Measurements from ENCODE around the gene ALS2CL.
"Not testable (repeated sequence)": the region's sequence is repeated elsewhere in the genome, so short reads cannot be mapped to it uniquely, and the experiment has no call there.

ALS2CL gene

DNA sequence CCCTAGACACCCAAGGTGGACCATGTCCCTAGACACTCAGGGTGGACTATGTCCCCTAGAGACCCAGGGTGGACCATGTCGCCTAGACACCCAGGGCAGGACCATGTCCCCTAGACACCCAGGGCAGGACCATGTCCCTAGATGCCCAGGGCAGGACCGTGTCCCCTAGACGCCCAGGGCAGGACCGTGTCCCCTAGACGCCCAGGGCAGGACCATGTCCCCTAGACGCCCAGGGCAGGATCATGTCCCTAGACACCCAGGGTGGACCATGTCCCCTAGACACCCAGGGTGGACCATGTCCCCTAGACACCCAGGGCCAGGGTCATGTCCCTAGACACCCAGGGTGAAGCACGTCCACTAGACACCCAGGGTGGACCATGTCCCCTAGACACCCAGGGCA lies 10.9 kb upstream of the ALS2CL start:
- not testable (repeated sequence) for DNase-seq

DNA sequence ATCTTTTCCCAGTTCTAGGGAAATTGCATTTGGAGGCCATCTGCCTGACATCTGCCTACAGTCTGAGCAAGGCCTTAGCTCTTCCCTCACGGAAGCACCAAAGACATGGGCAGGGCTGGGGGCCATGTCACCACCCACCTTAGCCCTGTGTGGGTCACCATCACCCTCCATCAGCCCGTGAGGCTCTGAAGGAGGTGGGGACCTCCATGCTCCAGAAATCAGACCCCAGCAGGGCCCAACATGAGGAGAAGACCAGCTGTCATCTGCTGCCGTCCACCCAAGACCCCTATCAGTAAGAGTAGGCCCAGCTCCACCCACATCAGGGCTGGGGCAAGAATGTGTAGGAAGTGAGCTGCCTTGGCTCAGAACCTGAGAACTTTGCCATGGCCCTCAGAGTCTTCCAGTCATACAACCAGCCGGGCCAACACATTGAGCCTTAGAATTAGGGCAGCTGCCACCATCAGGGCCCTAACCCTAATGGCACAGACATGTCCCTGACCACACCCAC lies 9.6 kb upstream of the ALS2CL start:
- no peak for DNase-seq

DNA sequence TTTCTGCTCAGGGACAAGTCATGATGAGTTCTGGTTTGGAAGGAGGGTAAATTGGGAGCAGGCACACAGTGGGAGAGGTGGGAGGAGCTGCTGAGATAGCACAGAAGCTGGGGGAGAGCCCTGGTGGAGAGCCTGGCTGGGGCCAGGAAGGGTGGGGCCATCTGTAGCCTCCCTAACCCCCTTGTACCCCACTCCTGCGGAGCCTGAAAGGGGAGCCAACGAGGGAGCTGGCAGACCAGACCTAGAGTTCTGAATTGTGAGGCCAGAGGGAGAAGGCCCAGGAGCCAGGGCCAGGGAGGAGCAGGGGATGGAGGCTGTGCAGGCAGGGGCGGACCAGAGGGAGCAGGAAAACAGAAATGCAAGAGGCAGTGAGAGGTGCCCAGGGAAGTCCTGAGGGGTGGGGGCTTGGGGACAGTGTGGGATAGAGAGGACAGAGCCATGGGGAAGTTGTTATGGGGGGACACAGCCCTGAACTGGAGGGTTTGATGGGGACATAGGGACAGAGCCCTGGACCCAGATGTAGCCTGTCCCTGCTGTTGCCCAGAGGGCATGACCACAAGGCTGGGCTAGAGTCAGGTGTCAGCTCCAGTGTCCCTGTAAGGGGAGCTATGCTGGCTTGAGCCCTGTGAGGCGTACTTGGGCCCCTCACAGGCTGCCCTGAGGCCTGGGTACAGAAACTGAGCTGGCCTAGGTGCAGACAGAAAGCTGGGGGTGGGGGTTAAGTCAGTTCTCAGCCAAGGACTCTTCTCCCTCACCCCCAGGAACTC lies 8.9 kb upstream of the ALS2CL start:
- DNase-seq, result no peak

DNA sequence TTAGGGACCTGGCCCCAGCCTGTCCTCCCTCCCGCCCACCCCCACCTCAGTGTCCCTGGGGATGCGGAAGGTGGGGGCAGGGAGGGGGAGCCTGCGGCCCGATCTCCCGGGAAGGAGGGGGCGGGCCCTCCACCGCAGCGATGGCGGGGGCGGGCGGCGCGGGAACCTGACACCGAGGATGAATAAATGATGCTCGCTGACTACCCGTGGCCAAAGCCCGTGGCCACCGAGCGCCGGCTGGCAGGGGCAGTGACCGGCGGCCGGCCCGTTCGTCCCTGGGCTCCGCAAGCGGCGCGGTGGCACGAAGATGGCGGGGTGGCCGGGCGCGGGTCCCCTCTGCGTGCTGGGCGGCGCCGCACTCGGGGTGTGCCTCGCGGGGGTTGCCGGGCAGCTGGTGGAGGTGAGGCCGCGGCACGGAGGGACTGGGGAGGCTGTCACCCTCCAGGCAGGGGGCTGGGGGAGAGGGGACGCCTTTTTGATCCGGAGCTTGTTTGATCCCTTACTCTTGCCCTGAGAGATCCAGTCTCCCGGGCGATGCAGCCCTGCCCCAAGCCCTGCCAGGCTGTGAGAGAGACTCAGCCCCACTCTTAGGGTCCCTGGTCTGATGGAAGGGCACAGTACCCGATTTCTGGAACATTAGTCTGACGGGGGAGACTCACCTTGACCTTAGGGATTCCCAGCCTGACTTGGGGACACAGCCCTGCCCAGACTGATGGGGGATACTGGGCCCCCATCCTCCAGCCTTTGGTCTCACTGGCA lies 7.9 kb upstream of the ALS2CL start, which contains the start of gene TMIE:
TSS of gene TMIE (plus strand) at position 212 of the 759 bp plus-strand sequence. CDS start at position 308, 96 bp downstream.
- DNase-seq, result no peak

DNA sequence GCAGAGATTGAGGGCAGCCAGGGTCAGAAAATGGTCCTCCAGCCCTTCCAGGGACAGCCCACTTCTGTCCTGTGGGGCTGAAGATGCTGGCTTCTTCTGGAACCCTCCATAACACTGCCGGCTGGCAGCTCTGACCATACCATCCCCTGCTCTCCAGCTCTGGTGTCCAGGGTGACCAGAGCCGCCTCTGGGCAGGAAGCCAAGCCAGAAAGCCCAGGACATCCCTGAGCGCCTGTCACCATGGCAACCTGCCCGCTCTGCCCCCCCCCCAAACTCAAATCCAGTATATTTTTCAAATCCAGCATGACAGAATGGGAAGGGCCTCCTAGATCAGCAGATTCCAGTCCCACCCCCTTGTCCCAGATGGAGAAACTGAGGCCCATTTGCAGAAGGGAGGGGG lies 7.3 kb upstream of the ALS2CL start:
- no peak for DNase-seq

DNA sequence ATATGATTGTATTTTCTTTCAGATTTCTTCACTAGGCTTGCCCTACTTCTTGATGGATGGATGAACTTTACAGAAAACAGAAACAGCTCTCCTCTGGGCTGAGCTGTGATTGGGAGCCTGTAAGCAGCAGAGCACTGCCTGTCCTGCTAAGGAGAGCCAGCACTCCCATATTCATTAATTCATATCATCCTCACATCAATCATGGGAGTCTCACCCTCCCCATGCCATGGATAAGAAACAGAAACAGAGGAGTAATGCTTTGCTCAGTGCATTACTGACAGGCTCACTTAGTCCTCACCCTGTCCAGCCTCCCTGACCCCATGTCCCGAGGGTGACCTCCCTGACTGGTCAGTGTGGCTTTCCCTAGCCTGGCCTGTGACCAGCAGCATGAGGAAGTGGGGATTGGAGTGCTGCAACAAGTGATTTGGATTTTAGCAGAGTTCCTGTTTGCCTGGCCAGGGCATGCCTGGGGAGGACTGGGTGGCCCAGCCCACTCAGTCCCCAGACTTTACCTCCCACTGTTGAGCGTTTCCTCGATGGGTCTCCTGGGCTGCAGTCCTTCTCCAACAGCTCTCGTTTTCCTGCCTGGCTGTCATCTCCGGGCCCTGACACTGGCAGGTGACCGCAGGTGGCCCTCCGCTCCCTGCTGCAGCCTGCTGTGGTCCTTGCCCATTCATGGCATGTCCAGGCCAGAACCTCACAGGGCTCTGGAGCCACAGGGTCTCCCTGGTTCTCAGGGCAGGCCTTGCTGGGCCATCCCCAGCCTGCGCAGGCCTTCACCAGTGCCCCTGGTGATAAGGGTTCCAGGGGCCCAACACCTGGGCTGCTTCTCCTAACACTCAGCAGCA lies 6.4 kb upstream of the ALS2CL start:
- DNase-seq, result peak; percentile 92

DNA sequence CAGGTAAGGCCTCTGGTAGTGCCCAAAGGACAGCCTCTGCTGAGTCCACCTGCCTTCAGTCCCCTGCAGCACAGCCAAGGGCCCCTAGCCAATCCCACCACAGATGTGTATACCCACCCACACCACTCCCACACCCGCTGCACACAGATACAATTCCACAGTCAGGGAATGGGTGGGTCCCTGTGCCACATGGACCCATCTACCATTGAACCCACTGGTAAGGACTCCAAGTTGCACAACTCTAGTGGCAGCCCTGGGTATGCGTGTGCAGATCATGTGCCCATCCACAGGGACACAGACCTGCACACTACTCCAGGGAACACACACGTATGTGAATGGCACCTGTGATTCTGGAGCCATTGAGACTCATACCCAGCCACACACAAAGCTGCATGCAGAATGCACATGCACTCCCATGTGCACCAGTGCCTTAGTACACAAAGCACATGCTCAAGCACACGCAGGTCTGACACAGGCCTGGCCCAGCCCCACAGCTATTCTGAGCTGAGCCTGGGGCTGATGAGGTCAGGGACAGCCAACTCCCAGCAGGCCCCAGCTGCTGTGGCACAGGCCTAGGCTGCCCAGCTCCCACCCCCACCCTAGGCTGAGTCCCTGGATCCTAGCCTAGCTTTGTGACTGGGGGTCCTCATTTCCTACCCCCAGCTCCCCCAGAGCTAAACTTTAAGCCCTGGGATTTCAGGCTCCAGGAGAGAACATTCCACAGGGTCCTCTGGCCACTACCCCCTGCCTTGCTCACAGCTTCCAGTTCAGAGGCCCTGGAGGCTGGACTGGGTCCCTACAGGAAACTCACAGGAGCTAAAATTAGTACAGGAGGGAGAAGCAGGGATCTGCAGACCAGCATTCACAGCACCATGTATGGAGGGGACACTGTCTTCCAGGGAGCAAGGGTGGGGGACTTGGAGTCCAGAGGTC lies 2.7 kb upstream of the ALS2CL start:
- DNase-seq, result peak; percentile 30

DNA sequence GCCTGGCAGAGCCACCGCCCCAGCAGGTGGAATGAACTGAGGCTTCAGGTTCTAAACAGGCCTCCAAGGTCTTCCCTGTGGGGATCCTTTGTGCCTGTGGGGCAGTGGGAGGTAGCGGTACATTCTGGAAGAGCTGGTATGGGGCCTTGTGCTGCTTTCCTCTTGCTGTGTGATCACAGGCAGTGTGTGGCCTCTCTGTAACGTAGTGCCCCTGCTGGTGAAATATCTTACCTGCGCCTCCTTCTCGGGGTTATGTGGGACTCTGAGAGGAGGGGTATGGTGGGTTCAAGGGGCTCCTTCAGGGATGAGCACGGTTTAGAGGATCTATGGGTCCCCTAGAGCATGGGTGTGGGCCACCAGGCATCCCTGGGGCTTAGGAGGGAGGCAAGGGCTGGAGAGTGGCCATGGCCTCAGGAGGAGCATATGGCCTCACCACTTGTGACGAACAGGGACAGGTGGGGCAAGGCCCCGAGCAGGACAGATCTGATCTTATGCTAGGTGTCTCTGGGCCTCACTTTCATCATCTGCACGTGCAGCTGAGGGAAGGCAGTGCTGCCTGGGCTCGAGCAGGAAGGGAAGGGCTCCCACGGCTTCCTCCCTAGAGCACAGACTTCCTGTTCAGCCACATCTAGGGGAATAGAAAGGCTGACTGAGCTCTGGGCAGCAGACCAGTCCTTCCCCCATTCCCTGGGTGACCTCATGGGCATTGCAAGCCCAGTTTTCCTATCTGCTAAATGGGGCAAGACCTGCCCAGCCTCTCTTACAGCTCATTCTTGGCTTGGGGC lies 1.9 kb upstream of the ALS2CL start:
- peak; percentile 97 for DNase-seq

DNA sequence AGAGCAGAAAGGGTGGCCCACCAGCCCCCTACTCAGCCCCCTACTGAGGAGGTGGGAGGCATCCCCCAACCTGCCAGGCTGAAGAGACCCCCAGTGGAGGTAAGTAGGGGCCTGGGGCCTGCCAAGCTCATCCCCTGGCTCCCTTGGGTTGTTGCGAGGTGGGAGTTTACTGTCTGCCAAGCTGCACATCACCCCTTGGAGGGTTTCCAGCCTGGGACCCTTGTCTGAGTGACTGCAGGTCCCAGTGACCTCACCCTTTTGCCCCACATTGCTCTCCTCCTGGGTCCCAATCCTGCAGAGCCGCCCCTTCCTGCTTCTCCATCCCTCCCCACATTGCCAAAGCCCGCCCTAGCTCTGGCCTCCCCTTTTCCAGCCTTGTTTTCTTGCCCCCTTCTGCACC lies 1.0 kb upstream of the ALS2CL start:
- DNase-seq, result no peak

DNA sequence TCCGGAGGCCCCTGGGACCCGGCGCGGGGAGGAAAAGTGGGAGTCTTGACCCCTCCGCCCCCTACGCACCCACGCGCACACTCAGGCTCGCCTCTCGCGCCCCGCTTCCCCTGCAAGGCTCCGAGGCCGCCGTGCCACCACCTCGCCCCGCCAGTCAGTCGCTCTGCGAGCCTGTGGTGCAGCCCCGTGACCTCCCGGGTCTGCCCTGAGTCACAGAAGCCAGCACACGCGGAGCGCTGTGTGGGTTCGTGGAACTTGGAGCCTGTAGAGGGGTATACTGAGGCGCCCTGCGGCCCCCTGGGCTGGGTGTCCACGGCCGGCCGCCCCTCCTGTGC lies 380 bp upstream of the ALS2CL start:
- DNase-seq, result peak; percentile 69

DNA sequence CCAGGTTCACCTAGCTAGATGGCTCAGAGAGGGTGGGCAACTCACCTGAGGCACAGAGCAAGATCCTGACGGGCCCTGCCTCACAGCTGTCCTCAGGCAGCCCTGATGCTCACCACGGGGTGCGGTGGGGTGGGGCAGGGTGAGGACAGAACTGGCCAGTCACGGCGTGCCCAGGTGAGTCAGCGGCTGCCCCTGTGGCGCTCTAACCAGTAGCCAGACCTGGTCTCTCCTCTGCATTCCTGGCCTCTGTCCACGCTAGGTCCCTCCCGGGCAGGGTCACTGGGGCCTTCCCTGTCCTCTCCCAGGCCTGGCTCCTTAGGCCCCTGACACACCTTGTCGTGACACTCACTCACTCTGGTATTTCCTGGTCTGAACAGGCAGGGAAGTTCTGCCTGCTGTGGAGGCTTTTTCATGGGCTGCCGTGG lies 901 bp downstream of the ALS2CL start:
- no peak for DNase-seq

DNA sequence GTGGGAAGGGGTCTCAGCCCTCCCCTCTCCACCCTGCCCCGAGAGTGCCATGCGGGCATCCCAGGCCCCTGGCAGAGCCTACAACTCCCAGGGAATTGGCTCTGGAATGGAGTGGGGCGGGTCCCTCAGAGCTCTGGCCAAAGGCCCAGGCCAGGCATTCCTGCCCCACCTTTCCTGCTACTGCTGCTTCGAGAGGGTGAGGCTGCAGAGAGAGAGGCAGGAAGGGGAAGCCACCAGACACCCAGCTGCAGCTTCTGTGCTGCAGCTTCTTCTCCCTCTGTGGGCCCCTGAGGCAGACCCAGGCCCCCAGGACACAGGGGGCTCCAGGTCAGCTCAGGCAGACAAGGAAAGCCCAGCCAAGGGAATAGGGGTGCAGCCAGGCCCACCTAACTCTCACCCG lies 2.7 kb downstream of the ALS2CL start:
- no peak for DNase-seq

DNA sequence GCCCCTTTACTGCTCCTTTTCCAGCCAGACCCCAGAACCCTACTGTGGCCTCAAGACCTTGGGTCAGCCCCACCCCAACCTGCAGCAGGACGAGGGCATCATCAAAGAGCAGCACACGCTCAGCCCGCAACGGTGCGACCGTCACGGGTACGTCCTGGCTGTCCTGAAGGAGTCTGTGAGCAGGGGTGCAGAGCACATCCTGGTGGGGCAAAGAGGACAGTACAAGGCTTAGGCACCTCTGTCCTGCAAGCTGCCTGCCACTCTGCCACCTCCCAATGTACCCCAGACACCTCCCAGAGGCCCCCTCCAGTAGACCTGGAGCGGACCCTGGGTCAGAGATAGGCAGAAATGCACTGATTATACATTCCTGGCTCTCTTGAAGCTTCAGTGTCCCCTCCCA lies 8.0 kb downstream of the ALS2CL start:
- no peak for DNase-seq

DNA sequence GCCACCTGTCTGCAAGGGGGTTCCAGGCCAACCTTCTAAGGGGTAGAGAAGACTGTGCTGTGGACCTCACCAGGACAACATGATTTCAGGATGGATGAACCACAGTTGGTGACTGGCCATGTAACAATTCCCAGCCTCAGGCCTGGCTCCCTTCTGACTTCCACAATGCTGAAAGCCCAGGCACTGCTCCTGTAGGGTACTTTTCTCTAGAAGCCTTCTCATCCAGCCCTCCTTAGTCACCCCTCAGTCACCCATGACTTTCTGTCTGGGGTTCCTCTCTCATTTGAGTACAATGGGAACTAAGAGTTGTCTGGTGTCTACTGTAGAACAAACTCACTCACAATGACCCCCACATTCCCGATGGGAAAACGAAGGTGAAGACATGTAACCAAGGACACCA lies 8.6 kb downstream of the ALS2CL start:
- peak; percentile 8 for DNase-seq

DNA sequence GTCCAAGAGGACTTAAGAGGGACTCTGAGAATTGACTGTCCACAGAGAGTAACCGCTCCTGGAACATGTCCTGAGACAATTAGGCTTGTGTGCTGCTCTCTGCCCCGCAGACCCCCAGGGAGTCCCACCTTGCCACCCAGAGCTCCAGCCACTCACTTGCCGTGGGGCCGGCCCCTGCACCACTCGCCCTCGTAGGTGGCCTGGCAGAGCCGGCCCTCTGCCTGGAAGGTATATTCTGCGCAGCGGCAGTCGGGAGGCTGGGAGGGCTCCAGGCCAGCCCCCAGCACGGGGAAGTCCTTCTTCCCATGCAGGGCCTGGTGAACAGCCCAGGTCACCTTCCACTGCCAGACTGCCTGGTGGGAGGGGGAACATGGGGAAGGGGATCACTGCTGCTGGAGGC lies 10.5 kb downstream of the ALS2CL start:
- DNase-seq, result no peak

DNA sequence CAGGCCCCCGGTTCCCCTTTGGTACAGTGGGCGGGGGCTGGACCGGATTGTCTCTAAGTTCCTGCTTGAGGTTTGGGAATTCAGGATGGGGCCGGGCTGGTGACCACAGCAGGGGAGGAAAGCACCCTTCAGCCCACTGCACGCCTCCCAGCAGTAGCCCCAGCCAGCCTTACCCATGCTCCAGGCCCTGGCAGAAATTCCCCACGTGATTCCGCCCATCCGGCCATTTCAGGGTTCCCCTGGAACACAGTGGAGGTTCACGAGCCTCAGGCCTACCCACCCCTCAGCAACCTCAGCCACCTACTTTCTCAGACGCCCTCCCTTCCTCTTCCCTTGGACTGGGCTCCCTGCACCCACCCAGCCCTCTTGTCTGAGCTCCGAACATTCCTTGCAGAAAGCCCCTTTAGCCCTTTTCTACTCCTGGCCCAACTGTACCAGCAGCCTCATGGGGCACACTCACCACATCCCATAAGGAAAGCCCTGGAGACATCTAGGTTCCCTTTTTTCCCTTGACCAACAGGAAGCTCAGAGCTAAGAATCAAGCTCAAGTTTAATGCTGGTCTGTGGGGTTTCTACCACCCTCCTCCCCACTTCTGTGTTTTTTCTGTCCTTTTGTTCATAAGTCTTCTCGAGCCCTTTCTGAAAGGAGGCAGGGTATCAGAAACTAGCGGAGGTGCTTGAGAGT lies 11.5 kb downstream of the ALS2CL start:
- peak; percentile 49 for DNase-seq

DNA sequence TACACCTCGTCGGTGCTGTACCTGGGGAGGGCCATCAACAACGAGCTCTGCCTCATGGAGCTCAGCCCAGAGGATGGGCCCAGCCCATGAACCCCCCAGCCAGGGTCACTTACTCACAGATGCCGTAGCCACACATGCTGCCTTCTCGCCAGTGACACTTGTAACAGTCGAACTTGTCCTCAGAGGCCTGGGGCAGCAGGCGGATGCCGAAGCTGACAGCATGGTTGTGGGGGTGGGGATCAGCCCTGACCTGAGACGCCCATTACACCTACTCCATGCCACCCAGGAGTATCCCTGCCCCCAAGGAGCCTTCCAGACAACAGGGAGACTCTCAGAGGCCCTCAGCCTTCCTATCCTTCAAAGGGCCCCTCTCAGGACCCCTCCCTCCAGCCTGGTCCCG lies 12.1 kb downstream of the ALS2CL start:
- DNase-seq, result no peak

DNA sequence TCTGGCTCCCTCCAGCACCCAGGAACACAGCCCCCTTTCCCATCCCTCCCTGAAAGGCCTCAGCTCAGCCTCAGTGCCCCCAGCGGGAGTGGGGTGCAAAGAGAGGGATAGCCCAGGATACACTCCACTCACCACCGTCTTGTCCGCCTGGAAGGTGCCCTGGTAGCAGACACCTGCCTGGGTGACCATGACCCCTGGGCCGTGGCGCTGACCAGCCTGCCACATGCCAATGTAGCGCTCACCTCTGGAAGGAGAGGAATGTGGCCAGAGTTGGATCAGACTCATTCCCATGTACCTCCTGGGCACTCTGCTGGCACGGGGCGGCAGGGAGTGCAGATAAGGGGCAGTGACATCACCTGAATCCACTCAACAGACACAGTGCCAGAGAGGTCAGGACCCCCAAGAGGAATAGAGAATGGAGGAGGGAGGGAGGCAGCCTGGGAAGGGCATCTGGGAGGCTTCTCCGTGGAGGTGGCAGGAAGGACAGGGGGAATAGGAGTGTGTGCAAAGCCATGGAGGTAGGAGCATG lies 13.1 kb downstream of the ALS2CL start:
- DNase-seq, result no peak

DNA sequence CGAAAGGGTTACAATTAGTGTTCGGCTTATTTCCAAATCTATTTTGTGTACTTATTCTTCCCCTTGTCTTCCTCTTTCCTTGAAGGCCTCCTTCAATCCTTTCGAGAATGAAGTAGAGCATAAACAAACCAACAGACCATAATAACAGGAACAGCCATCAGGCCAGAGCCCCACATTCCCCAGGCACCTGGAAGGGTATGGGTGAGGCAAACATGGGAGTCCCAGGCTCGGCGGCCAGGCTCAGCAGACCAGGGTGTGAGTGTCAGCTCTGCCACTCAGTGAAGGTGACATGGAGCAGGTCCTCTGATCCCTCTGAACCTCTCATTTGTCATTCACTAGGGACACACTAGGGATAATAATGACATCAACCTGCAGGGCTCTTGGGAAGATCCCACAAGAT lies 13.8 kb downstream of the ALS2CL start:
- no peak for DNase-seq

DNA sequence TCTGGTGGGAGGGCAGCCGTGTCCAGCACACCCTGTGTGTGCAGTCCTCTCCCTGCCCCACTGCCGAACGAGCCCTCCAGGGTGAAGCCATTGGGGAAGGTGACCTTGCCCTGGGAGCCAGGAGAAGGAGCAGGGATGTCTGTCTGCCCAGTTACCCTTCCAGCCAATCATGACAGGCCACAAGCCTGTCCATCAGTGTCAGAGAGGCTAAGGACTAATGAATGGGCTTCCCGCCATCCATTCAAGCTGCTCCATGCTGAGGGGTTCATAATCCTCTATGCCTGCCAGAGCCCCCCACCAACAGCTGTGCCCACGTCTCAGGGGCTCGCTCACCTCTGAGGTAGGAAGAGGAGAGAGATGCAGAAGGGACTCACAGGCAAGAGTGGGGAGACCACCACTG lies 15.2 kb downstream of the ALS2CL start:
- DNase-seq, result no peak

DNA sequence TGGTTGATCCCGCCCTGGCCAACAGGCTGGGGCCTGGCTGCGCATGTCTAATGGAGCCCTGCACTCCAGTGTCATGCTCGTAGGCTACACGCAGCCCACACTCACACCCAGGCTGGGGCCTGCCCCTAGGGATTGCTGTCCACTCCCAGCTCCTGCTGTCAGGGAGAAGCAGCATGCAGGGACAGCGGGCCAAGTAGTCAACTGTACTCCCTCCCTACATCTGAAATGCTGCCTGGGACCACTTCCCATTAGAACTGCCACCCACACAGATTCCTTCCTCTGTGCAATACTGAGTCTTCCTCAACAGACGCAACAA lies 16.1 kb downstream of the ALS2CL start:
- peak; percentile 11 for DNase-seq

All from inflammatory macrophage treated with lipopolysaccharide for 4 hours (primary cell).